ENCODE measurements around the gene ZMAT5. TPM values are rescaled to one million over a fixed set of nuclear protein-coding genes. Genes with fewer than 3 reads are reported as not detected.

Gene ZMAT5
- total and polyA plus RNA-seq, 10 of the 15 experiments (the other 5 are each of a cell fraction or from before 2014, with no cell fraction given) = 2.3 to 43.0 (median 21.9) TPM

DNA sequence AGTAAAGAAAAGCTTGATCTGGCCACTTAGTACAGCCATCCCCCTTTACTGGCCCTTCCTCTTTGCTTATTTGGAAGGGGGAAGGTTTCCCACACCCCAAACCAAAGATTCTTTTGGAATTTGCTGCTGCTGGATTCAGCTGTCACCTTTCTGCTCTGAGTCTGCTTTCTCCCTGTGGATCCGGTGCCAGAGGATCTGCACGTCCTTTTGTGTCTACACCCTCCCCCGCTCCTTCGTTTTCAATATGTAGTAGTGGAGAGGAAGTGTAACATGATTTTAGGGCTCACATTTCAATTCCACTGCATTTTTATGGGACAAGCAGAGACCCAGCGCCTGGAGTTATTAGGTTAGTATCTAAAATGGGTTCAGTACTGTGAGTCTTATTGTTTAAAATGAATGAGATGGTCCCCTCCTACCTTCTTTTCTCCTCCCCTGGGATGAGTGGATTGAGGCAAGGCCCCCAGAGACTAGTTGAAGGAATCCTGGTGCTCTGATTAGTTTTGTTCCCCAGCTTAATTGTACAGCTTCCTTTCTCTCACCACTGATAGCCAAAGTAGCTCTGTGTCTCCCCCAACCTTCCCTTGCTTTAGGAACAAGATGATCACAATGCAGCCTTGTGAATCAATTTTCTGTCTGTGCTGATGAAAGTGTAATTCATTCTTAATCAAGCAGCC is 77.5 kb downstream of the ZMAT5 start:
- no peaks in the 10 kb centered on the region for H3K4me1 ChIP-seq (ENCODE audit: control insufficient read depth, insufficient read depth, low read length)
- intact Hi-C loops (cut with micrococcal nuclease; ENCODE audit: unreplicated experiment) = no loop called here
- peaks cover 2 to 13% of the 10 kb centered on the region in 2 experiments; a peak in 3 of 4 replicates for H3K36me3 ChIP-seq (ENCODE audit: control insufficient read depth in 2 of 2, insufficient read depth in 2 of 2, low read length in 1 of 2)
- no peaks in the 10 kb centered on the region for H3K79me2 ChIP-seq (ENCODE audit: control insufficient read depth, insufficient read depth, low read length)
- POLR2A ChIA-PET = no interaction called here
- RAD21 ChIA-PET (ENCODE audit: unreplicated experiment) = interaction anchor here (0.6 to 2.6 kb wide), 7 partner anchors 53 to 399 kb away, joined by 3 to 23 read pairs (median 5); no protein-coding TSS in a partner anchor
- H3K9me3 ChIP-seq (replicated peaks; ENCODE audit: control insufficient read depth, insufficient read depth, low read length) = no peaks in the 10 kb centered on the region
- FAIRE-seq (no peak), ATAC-seq (no peak), DNase-seq (ENCODE audit: low read depth, low spot score) (no peak)
- no peaks in the 10 kb centered on the region for H3K27me3 ChIP-seq (replicated peaks in 1 of 2; ENCODE audit: control insufficient read depth in 2 of 2, insufficient read depth in 2 of 2, low read length in 1 of 2)
- H3K4me2 ChIP-seq (ENCODE audit: control insufficient read depth, insufficient read depth) = no peak overlapping the region
- H3K9ac ChIP-seq (ENCODE audit: control insufficient read depth, insufficient read depth, low read length) = no peak overlapping the region
- SMC1A ChIA-PET (ENCODE audit: uncharacterized antibody, unreplicated experiment) = interaction anchor here (0.9 to 2.4 kb wide), 9 partner anchors 8 to 398 kb away, joined by 3 to 20 read pairs (median 3); partner anchors contain the start of gene ASCC2
- H2AFZ ChIP-seq (ENCODE audit: control insufficient read depth, low read depth, low read length) = no peak overlapping the region
- in situ Hi-C loops (cut with MboI) = no loop called here
- H3K4me3 ChIP-seq = no peak overlapping the region
- H3K27ac ChIP-seq (ENCODE audit: control insufficient read depth, insufficient read depth) = no peak overlapping the region
- BruUV-seq (replicated peaks) = no TSS peak
- 100% methylated on average over 5 of the region's 5 CpGs for WGBS (ENCODE audit: insufficient coverage, insufficient replicate concordance, low lambda C conversion rate, missing lambda C conversion rate)
- CTCF ChIA-PET = interaction anchor here (0.6 to 2.5 kb wide), 26 partner anchors 8 to 412 kb away, joined by 3 to 51 read pairs (median 4); no protein-coding TSS in a partner anchor
- no peaks in the 10 kb centered on the region for H4K20me1 ChIP-seq (ENCODE audit: control insufficient read depth, insufficient read depth)
- TF ChIP-seq, protein P1, sequence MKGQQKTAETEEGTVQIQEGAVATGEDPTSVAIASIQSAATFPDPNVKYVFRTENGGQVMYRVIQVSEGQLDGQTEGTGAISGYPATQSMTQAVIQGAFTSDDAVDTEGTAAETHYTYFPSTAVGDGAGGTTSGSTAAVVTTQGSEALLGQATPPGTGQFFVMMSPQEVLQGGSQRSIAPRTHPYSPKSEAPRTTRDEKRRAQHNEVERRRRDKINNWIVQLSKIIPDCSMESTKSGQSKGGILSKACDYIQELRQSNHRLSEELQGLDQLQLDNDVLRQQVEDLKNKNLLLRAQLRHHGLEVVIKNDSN (IDR thresholded peaks at IDR 0.05; ENCODE audit: borderline replicate concordance, extremely low read length, insufficient read depth, low read depth, low read length) = no peak
- TF ChIP-seq ZNF207 (IDR thresholded peaks at IDR 0.05; ENCODE audit: borderline replicate concordance) (no peak), NBN (IDR thresholded peaks at IDR 0.05) (no peak), FOS (IDR thresholded peaks at IDR 0.05; ENCODE audit: borderline replicate concordance, extremely low read depth, insufficient read length) (no peak), CHD2 (IDR thresholded peaks at IDR 0.05; ENCODE audit: borderline replicate concordance, low read depth, low read length) (no peak), YBX1 (IDR thresholded peaks at IDR 0.05) (no peak), BHLHE40 (IDR thresholded peaks at IDR 0.05; ENCODE audit: borderline replicate concordance in 1 of 2, low read depth in 2 of 2, low read length in 1 of 2) (no peak), RB1 (IDR thresholded peaks at IDR 0.05; ENCODE audit: borderline replicate concordance) (no peak)
- TF ChIP-seq, protein P2, sequence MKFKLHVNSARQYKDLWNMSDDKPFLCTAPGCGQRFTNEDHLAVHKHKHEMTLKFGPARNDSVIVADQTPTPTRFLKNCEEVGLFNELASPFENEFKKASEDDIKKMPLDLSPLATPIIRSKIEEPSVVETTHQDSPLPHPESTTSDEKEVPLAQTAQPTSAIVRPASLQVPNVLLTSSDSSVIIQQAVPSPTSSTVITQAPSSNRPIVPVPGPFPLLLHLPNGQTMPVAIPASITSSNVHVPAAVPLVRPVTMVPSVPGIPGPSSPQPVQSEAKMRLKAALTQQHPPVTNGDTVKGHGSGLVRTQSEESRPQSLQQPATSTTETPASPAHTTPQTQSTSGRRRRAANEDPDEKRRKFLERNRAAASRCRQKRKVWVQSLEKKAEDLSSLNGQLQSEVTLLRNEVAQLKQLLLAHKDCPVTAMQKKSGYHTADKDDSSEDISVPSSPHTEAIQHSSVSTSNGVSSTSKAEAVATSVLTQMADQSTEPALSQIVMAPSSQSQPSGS (IDR thresholded peaks at IDR 0.05; ENCODE audit: low read length) = no peak
- TF ChIP-seq, protein P3, sequence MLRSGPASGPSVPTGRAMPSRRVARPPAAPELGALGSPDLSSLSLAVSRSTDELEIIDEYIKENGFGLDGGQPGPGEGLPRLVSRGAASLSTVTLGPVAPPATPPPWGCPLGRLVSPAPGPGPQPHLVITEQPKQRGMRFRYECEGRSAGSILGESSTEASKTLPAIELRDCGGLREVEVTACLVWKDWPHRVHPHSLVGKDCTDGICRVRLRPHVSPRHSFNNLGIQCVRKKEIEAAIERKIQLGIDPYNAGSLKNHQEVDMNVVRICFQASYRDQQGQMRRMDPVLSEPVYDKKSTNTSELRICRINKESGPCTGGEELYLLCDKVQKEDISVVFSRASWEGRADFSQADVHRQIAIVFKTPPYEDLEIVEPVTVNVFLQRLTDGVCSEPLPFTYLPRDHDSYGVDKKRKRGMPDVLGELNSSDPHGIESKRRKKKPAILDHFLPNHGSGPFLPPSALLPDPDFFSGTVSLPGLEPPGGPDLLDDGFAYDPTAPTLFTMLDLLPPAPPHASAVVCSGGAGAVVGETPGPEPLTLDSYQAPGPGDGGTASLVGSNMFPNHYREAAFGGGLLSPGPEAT (IDR thresholded peaks at IDR 0.05; ENCODE audit: low read depth) = no peak
- TF ChIP-seq, protein P4, sequence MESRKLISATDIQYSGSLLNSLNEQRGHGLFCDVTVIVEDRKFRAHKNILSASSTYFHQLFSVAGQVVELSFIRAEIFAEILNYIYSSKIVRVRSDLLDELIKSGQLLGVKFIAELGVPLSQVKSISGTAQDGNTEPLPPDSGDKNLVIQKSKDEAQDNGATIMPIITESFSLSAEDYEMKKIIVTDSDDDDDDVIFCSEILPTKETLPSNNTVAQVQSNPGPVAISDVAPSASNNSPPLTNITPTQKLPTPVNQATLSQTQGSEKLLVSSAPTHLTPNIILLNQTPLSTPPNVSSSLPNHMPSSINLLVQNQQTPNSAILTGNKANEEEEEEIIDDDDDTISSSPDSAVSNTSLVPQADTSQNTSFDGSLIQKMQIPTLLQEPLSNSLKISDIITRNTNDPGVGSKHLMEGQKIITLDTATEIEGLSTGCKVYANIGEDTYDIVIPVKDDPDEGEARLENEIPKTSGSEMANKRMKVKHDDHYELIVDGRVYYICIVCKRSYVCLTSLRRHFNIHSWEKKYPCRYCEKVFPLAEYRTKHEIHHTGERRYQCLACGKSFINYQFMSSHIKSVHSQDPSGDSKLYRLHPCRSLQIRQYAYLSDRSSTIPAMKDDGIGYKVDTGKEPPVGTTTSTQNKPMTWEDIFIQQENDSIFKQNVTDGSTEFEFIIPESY (IDR thresholded peaks at IDR 0.05) = no peak
- TF ChIP-seq, protein P5, sequence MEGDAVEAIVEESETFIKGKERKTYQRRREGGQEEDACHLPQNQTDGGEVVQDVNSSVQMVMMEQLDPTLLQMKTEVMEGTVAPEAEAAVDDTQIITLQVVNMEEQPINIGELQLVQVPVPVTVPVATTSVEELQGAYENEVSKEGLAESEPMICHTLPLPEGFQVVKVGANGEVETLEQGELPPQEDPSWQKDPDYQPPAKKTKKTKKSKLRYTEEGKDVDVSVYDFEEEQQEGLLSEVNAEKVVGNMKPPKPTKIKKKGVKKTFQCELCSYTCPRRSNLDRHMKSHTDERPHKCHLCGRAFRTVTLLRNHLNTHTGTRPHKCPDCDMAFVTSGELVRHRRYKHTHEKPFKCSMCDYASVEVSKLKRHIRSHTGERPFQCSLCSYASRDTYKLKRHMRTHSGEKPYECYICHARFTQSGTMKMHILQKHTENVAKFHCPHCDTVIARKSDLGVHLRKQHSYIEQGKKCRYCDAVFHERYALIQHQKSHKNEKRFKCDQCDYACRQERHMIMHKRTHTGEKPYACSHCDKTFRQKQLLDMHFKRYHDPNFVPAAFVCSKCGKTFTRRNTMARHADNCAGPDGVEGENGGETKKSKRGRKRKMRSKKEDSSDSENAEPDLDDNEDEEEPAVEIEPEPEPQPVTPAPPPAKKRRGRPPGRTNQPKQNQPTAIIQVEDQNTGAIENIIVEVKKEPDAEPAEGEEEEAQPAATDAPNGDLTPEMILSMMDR (IDR thresholded peaks at IDR 0.05 in 2 of 3, conservative IDR thresholded peaks at IDR 0.05 in 1 of 3; ENCODE audit: control insufficient read depth in 2 of 3, extremely low read depth in 1 of 3, insufficient read depth in 1 of 3, low read depth in 3 of 3, low read length in 3 of 3) = no peak

All from GM12878 (cell line).